Mesenchymal stem cell (in vitro differentiated cells and primary cell): Measurements from ENCODE around the gene VPS50.
"Not testable (repeated sequence)": the region's sequence is repeated elsewhere in the genome, so short reads cannot be mapped to it uniquely, and the experiment has no call there.

Experiments
- DNase-seq: peaks from one replicate; pipeline ENCODE4 v3.0.0-alpha.2; 2013
- H2AFZ ChIP-seq: one replicate; pipeline ENCODE4 v1.6.1; 2013; ENCODE audit warnings: low read depth, mild to moderate bottlenecking, control low read depth, inconsistent platforms, low read length, moderate library complexity
- H2AK5ac ChIP-seq: 2 replicates; pipeline ENCODE4 v1.6.1; 2013; ENCODE audit warnings: low read length, moderate library complexity, mild to moderate bottlenecking, inconsistent platforms; ENCODE audit not compliant: severe bottlenecking
- H2BK120ac ChIP-seq: one replicate; pipeline ENCODE4 v1.6.1; 2013; ENCODE audit warnings: low read depth, mild to moderate bottlenecking, inconsistent platforms, low read length, moderate library complexity
- H2BK12ac ChIP-seq, 2 experiments: one replicate each; pipeline ENCODE4 v1.6.1; 2013; ENCODE audit warnings: inconsistent platforms in 2 of 2, low read length in 2 of 2, mild to moderate bottlenecking in 2 of 2, moderate library complexity in 2 of 2, control low read depth in 1 of 2
- H2BK15ac ChIP-seq: one replicate; pipeline ENCODE4 v1.6.1; 2013; ENCODE audit warnings: mild to moderate bottlenecking, low read depth, inconsistent platforms; ENCODE audit not compliant: poor library complexity, severe bottlenecking
- H2BK5ac ChIP-seq: 2 replicates; pipeline ENCODE4 v1.6.1; 2013; ENCODE audit warnings: low read depth, mild to moderate bottlenecking, low read length, control low read depth, inconsistent platforms; ENCODE audit not compliant: poor library complexity, severe bottlenecking
- H3K14ac ChIP-seq, 2 experiments: one replicate each; pipeline ENCODE4 v1.6.1; 2013; ENCODE audit warnings: inconsistent platforms in 2 of 2, low read length in 2 of 2, control low read depth in 1 of 2, mild to moderate bottlenecking in 1 of 2, moderate library complexity in 1 of 2
- H3K18ac ChIP-seq, 2 experiments: one replicate each; pipeline ENCODE4 v1.6.1; 2013; ENCODE audit warnings: inconsistent platforms in 2 of 2, low read length in 2 of 2, control low read depth in 1 of 2, low read depth in 1 of 2, mild to moderate bottlenecking in 1 of 2
- H3K23ac ChIP-seq, 2 experiments: one replicate each; pipeline ENCODE4 v1.6.1; 2013; ENCODE audit warnings: inconsistent platforms in 2 of 2, low read length in 2 of 2, mild to moderate bottlenecking in 2 of 2, moderate library complexity in 2 of 2, control low read depth in 1 of 2
- H3K27ac ChIP-seq: 2 replicates; pipeline ENCODE4 v1.5.1; 2013; ENCODE audit warnings: mild to moderate bottlenecking, moderate library complexity, low read length, control low read depth, inconsistent platforms; ENCODE audit not compliant: poor library complexity, severe bottlenecking
- H3K27me3 ChIP-seq, 2 experiments: 2 replicates each; pipeline versions ENCODE4 v1.6.1 to v1.7.0; 2013; ENCODE audit warnings: low read length in 2 of 2, mild to moderate bottlenecking in 2 of 2, moderate library complexity in 2 of 2, control low read depth in 1 of 2, inconsistent platforms in 1 of 2; ENCODE audit not compliant: control insufficient read depth in 1 of 2, insufficient read depth in 1 of 2
- H3K36me3 ChIP-seq, 2 experiments: 2 replicates each; pipeline versions ENCODE4 v1.6.1 to v1.7.0; 2013; ENCODE audit warnings: low read length in 2 of 2, control low read depth in 1 of 2, inconsistent platforms in 1 of 2, low read depth in 1 of 2, mild to moderate bottlenecking in 1 of 2; ENCODE audit not compliant: insufficient read depth in 2 of 2, control insufficient read depth in 1 of 2
- H3K4ac ChIP-seq, 2 experiments: one replicate each; pipeline ENCODE4 v1.6.1; 2013; ENCODE audit warnings: inconsistent platforms in 2 of 2, low read length in 2 of 2, mild to moderate bottlenecking in 2 of 2, moderate library complexity in 2 of 2, control low read depth in 1 of 2, low read depth in 1 of 2
- H3K4me1 ChIP-seq: 2 replicates; pipeline ENCODE4 v1.6.1; 2013; ENCODE audit warnings: low read depth, low read length, control low read depth; ENCODE audit not compliant: control insufficient read depth, insufficient read depth
- H3K4me2 ChIP-seq: 2 replicates; pipeline ENCODE4 v1.6.1; 2013; ENCODE audit warnings: low read length, mild to moderate bottlenecking, inconsistent platforms; ENCODE audit not compliant: poor library complexity, severe bottlenecking
- H3K4me3 ChIP-seq, 2 experiments: 2 replicates each; pipeline versions ENCODE4 v1.5.1 to v1.7.0; 2013; ENCODE audit warnings: low read length in 2 of 2, mild to moderate bottlenecking in 2 of 2, control low read depth in 1 of 2, low read depth in 1 of 2; ENCODE audit not compliant: insufficient read depth in 1 of 2
- H3K79me1 ChIP-seq: replicated peaks from 2 replicates; pipeline ENCODE4 v1.6.1; 2013; ENCODE audit warnings: mild to moderate bottlenecking, control low read depth, low read length, inconsistent platforms; ENCODE audit not compliant: poor library complexity, severe bottlenecking
- H3K9ac ChIP-seq: 2 replicates; pipeline ENCODE4 v1.7.0; 2013; ENCODE audit warnings: mild to moderate bottlenecking, low read length, moderate library complexity
- H3K9me3 ChIP-seq: 2 replicates; pipeline ENCODE4 v1.7.0; 2013; ENCODE audit warnings: mild to moderate bottlenecking, low read length; ENCODE audit not compliant: control insufficient read depth
- H4K8ac ChIP-seq: one replicate; pipeline ENCODE4 v1.6.1; 2013; ENCODE audit warnings: inconsistent platforms, mild to moderate bottlenecking, low read length, moderate library complexity
- H4K91ac ChIP-seq: one replicate; pipeline ENCODE4 v1.6.1; 2013; ENCODE audit warnings: mild to moderate bottlenecking, low read length, inconsistent platforms
- WGBS: methylation state at CpG from one replicate; pipeline ENCODE4 v1.1.7; 2013; ENCODE audit warnings: mixed read lengths; 5-methylcytosine and 5-hydroxymethylcytosine counted together

VPS50 gene

GRCh38 chr7:93320887-93321286 is 88.7 kb downstream of the VPS50 start:
- H2BK120ac ChIP-seq = no peak overlapping the region

GRCh38 chr7:93326291-93326690 is 94.1 kb downstream of the VPS50 start:
- H2BK12ac ChIP-seq, H3K9me3 ChIP-seq, H2AFZ ChIP-seq, H3K27me3 ChIP-seq, H4K8ac ChIP-seq, H3K36me3 ChIP-seq, H3K4me3 ChIP-seq, H2BK120ac ChIP-seq, DNase-seq, H2BK15ac ChIP-seq, H4K91ac ChIP-seq, H3K79me1 ChIP-seq, H3K9ac ChIP-seq, H3K23ac ChIP-seq, H3K14ac ChIP-seq, H3K4me1 ChIP-seq, H3K4ac ChIP-seq, H3K4me2 ChIP-seq, H3K18ac ChIP-seq, H2BK5ac ChIP-seq, H2AK5ac ChIP-seq, H3K27ac ChIP-seq: not testable (repeated sequence)
- WGBS = no CpG with 5 or more reads among the region's 2 CpGs

More at GRCh38 chr7:93320887-93321286, 88.7 kb downstream of the VPS50 start:
- no peak for DNase-seq
- Histone ChIP-seq H2AFZ (no peak overlapping the region), H3K36me3 (peaks cover 0 to 17% of the 10 kb centered on the region in 2 experiments), H3K4me2 (no peak overlapping the region), H2BK5ac (no peak overlapping the region), H3K4ac (no peak overlapping the region), H3K14ac (no peak overlapping the region), H2BK15ac (no peak overlapping the region), H3K18ac (no peak overlapping the region), H3K9ac (no peak overlapping the region), H3K4me1 (no peaks in the 10 kb centered on the region), H3K23ac (no peak overlapping the region), H3K79me1 (no peaks in the 10 kb centered on the region), H2BK12ac (no peak overlapping the region), H2AK5ac (no peak overlapping the region), H3K27me3 (no peaks in the 10 kb centered on the region), H3K27ac (no peak overlapping the region), H4K91ac (no peak overlapping the region), H4K8ac (no peak overlapping the region), H3K4me3 (no peak overlapping the region), H3K9me3 (no peaks in the 10 kb centered on the region)
- 98% methylated on average over 3 of the region's 4 CpGs for whole genome bisulfite sequencing

GRCh38 chr7:93327006-93327633 is 95.0 kb downstream of the VPS50 start:
- Histone ChIP-seq H3K23ac (no peak overlapping the region), H3K4ac (no peak overlapping the region), H2AFZ (no peak overlapping the region), H2BK12ac (no peak overlapping the region), H2BK15ac (no peak overlapping the region), H4K8ac (no peak overlapping the region), H3K79me1 (no peaks in the 10 kb centered on the region), H3K14ac (no peak overlapping the region), H2BK5ac (no peak overlapping the region), H3K4me2 (no peak overlapping the region), H3K9ac (no peak overlapping the region), H3K9me3 (no peaks in the 10 kb centered on the region), H3K4me1 (no peaks in the 10 kb centered on the region), H3K18ac (no peak overlapping the region), H3K4me3 (no peak overlapping the region), H2AK5ac (no peak overlapping the region), H4K91ac (no peak overlapping the region), H3K36me3 (peaks cover 0 to 3% of the 10 kb centered on the region in 2 experiments), H3K27ac (no peak overlapping the region), H2BK120ac (no peak overlapping the region), H3K27me3 (no peaks in the 10 kb centered on the region)
- WGBS = no CpG with 5 or more reads among the region's 3 CpGs
- peak; percentile 89 for DNase-seq

- Histone ChIP-seq H2BK12ac (no peak overlapping the region), H3K4me3 (no peak overlapping the region), H3K27ac (no peak overlapping the region), H3K9me3 (no peaks in the 10 kb centered on the region), H3K9ac (no peak overlapping the region), H2AK5ac (no peak overlapping the region), H3K14ac (no peak overlapping the region), H2BK15ac (no peak overlapping the region), H3K4me1 (no peaks in the 10 kb centered on the region), H2BK120ac (no peak overlapping the region), H3K23ac (no peak overlapping the region), H2BK5ac (no peak overlapping the region), H4K8ac (no peak overlapping the region), H3K79me1 (no peaks in the 10 kb centered on the region), H3K18ac (no peak overlapping the region), H4K91ac (no peak overlapping the region), H3K36me3 (peaks cover 0 to 9% of the 10 kb centered on the region in 2 experiments), H3K27me3 (no peaks in the 10 kb centered on the region), H2AFZ (no peak overlapping the region), H3K4ac (no peak overlapping the region), H3K4me2 (no peak overlapping the region)
- no peak for DNase-seq
- WGBS = 94% methylated on average over 2 of the region's 3 CpGs
Observed at GRCh38 chr7:93331706-93332105, 99.5 kb downstream of the VPS50 start.
